CD14-positive monocyte (primary cell): ENCODE results near the gene SMARCAL1. TPM values are rescaled to one million over a fixed set of nuclear protein-coding genes. Genes with fewer than 3 reads are reported as not detected.
A peak's percentile ranks its signal among the peaks of the same experiment; 100 is the strongest.

Experiments used
- DNase-seq, 3 donors: peaks; one replicate each; pipeline ENCODE4 v3.0.0-alpha.2; 2011 to 2022
- H2AFZ ChIP-seq: 2 replicates; pipeline ENCODE4 v1.6.0; 2012; ENCODE audit warnings: mild to moderate bottlenecking, low read depth, low read length, inconsistent platforms; ENCODE audit not compliant: insufficient read depth, poor library complexity, severe bottlenecking
- H3K27ac ChIP-seq, 2 donors: 1 replicate in 1 of 2; 2 replicates in 1 of 2; pipeline ENCODE4 v1.5.1; 2012 to 2013; ENCODE audit warnings: low read length in 2 of 2, control low read depth in 1 of 2, inconsistent platforms in 1 of 2, low read depth in 1 of 2, mild to moderate bottlenecking in 1 of 2
- H3K27me3 ChIP-seq, 2 donors: one replicate each; pipeline versions ENCODE4 v1.6.0 to v1.6.1; 2011 to 2013; ENCODE audit warnings: low read length in 2 of 2; ENCODE audit not compliant: control insufficient read depth in 2 of 2, insufficient read depth in 2 of 2
- H3K36me3 ChIP-seq, 2 donors: replicated peaks in 1 of 2; 1 replicate in 1 of 2; 2 replicates in 1 of 2; pipeline versions ENCODE4 v1.5.1 to v1.6.1; 2012 to 2013; ENCODE audit warnings: low read length in 2 of 2, control low read depth in 1 of 2, inconsistent platforms in 1 of 2, mild to moderate bottlenecking in 1 of 2; ENCODE audit not compliant: insufficient read depth in 2 of 2, control insufficient read depth in 1 of 2
- H3K4me1 ChIP-seq, 2 donors: 1 replicate in 1 of 2; 2 replicates in 1 of 2; pipeline versions ENCODE4 v1.5.1 to v1.6.1; 2012 to 2013; ENCODE audit warnings: low read length in 2 of 2, control low read depth in 1 of 2, inconsistent platforms in 1 of 2, mild to moderate bottlenecking in 1 of 2, moderate library complexity in 1 of 2; ENCODE audit not compliant: insufficient read depth in 2 of 2, control insufficient read depth in 1 of 2
- H3K4me2 ChIP-seq: replicated peaks from 2 replicates; pipeline ENCODE3; 2012; ENCODE audit warnings: low read length, moderate library complexity, mild to moderate bottlenecking; ENCODE audit not compliant: poor library complexity, severe bottlenecking; ENCODE audit errors: extremely low read depth
- H3K4me3 ChIP-seq, 3 experiments: fragments of 200-600 bp in 1 of 3; sonication (generic) in 1 of 3; replicated peaks in 1 of 3; 1 replicate in 2 of 3; 2 replicates in 1 of 3; pipeline ENCODE4 v1.5.1; 2011 to 2013; ENCODE audit warnings: low read length in 3 of 3, mild to moderate bottlenecking in 3 of 3, control low read depth in 2 of 3, low read depth in 2 of 3, inconsistent platforms in 1 of 3, moderate library complexity in 1 of 3
- H3K79me2 ChIP-seq: 2 replicates; pipeline ENCODE4 v1.6.0; 2012; ENCODE audit warnings: mild to moderate bottlenecking, control low read depth, inconsistent platforms, low read length, moderate library complexity; ENCODE audit not compliant: insufficient read depth
- H3K9ac ChIP-seq: 2 replicates; pipeline ENCODE4 v1.6.0; 2017; ENCODE audit warnings: low read length, mild to moderate bottlenecking; ENCODE audit not compliant: insufficient read depth, poor library complexity, severe bottlenecking
- H3K9me3 ChIP-seq, 2 donors: replicated peaks in 1 of 2; 1 replicate in 1 of 2; 2 replicates in 1 of 2; pipeline versions ENCODE4 v1.5.1 to v1.6.1; 2012 to 2013; ENCODE audit warnings: low read length in 2 of 2, control low read depth in 1 of 2; ENCODE audit not compliant: control insufficient read depth in 1 of 2, insufficient read depth in 1 of 2
- H4K20me1 ChIP-seq: 2 replicates; pipeline ENCODE4 v1.6.0; 2012; ENCODE audit warnings: mild to moderate bottlenecking, low read length, control low read depth, moderate library complexity; ENCODE audit not compliant: insufficient read depth
- H3K27ac Mint-ChIP-seq, 7 donors: one replicate each; pipeline ENCODE4 v1.8.0; 2020; ENCODE audit warnings: mild to moderate bottlenecking in 7 of 7, mixed read lengths in 7 of 7, moderate library complexity in 6 of 7, inconsistent platforms in 2 of 7
- H3K27me3 Mint-ChIP-seq, 3 donors: one replicate each; pipeline ENCODE4 v1.8.0; 2021 to 2022; ENCODE audit warnings: low read depth in 3 of 3, mild to moderate bottlenecking in 3 of 3, mixed read lengths in 3 of 3, moderate library complexity in 3 of 3, inconsistent platforms in 1 of 3
- H3K36me3 Mint-ChIP-seq, 2 donors: one replicate each; pipeline ENCODE4 v1.8.0; 2020; ENCODE audit warnings: mixed read lengths in 2 of 2, inconsistent platforms in 1 of 2, mild to moderate bottlenecking in 1 of 2
- H3K4me1 Mint-ChIP-seq: one replicate; pipeline ENCODE4 v1.8.0; 2020; ENCODE audit warnings: mild to moderate bottlenecking, mixed read lengths
- H3K4me3 Mint-ChIP-seq, 2 donors: one replicate each; pipeline ENCODE4 v1.8.0; 2020; ENCODE audit warnings: mild to moderate bottlenecking in 2 of 2, mixed read lengths in 2 of 2, moderate library complexity in 1 of 2
- H3K9me3 Mint-ChIP-seq, 7 donors: one replicate each; pipeline ENCODE4 v1.8.0; 2020 to 2022; ENCODE audit warnings: mixed read lengths in 7 of 7, mild to moderate bottlenecking in 6 of 7, moderate library complexity in 6 of 7, inconsistent platforms in 2 of 7
- WGBS: methylation state at CpG from one replicate; pipeline ENCODE4 v1.1.5; 2013; ENCODE audit warnings: missing lambda C conversion rate; ENCODE audit not compliant: insufficient coverage; 5-methylcytosine and 5-hydroxymethylcytosine counted together
- intact Hi-C, 2 donors: fragments of 100-400 bp; cut with micrococcal nuclease; formaldehyde crosslinking; loops; one replicate each; pipeline versions ENCODE4 v1.15.0 to v1.15.1; 2023
- polyA plus RNA-seq, 3 donors: library from polyadenylated mRNA; depleted of rRNA in 1 of 3; unstranded in 2 of 3; stranded (reverse) in 1 of 3; fragments of 300-500 nt in 2 of 3; fragments of >200 nt in 1 of 3; fragmentation: Illumina TruSeq in 2 of 3; gene quantifications; 1 replicate in 2 of 3; 2 replicates in 1 of 3; pipeline ENCODE4 v1.2.3, GENCODE V29; 2012 to 2021
- TF ChIP-seq, protein P1 (sequence below): fragments of 200-600 bp; IDR thresholded peaks from one replicate; pipeline ENCODE4 v1.8.0; 2022; ENCODE audit warnings: antibody characterized with exemption, mild to moderate bottlenecking

The SMARCAL1 gene
- polyA plus RNA-seq, 3 donors = 10.5 to 13.3 (median 11.5) TPM

DNA sequence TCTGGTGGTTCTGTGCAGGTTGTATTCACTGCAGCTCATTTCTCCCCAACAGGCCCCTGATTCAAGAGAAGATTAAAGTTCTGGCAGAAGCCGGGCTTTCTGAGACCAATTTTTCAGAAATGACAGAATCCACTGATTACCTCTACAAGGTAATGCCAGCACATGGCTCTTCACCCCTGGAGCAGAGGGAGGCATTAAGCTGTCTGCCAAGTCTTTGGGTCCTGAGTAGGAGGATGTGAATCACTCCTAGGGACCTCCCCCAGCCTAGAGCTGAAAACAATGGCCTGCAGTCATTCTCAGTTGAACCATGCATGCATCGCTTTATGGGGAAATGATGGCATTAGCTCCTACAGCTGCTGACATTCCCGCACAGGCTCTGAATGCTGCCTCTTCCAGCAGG, 65.9 kb downstream of the SMARCAL1 start:
- H3K36me3 ChIP-seq = peaks cover 6 to 33% of the 10 kb centered on the region in 2 donors
- TF ChIP-seq, protein P1, sequence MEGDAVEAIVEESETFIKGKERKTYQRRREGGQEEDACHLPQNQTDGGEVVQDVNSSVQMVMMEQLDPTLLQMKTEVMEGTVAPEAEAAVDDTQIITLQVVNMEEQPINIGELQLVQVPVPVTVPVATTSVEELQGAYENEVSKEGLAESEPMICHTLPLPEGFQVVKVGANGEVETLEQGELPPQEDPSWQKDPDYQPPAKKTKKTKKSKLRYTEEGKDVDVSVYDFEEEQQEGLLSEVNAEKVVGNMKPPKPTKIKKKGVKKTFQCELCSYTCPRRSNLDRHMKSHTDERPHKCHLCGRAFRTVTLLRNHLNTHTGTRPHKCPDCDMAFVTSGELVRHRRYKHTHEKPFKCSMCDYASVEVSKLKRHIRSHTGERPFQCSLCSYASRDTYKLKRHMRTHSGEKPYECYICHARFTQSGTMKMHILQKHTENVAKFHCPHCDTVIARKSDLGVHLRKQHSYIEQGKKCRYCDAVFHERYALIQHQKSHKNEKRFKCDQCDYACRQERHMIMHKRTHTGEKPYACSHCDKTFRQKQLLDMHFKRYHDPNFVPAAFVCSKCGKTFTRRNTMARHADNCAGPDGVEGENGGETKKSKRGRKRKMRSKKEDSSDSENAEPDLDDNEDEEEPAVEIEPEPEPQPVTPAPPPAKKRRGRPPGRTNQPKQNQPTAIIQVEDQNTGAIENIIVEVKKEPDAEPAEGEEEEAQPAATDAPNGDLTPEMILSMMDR = no peak
- Mint-ChIP-seq H3K27ac (peak overlapping the region; percentile 66 to 91 (median 87)), H3K27me3 (no peaks in the 10 kb centered on the region), H3K4me1 (peaks cover 40% of the 10 kb centered on the region), H3K9me3 (no peaks in the 10 kb centered on the region), H3K36me3 (peaks cover 37 to 50% of the 10 kb centered on the region in 2 donors), H3K4me3 (no peak overlapping the region)
- H3K79me2 ChIP-seq = no peaks in the 10 kb centered on the region
- peak in 1 of 3 donors; percentile 29 for DNase-seq
- no peaks in the 10 kb centered on the region for H3K27me3 ChIP-seq
- no peak overlapping the region for H3K9ac ChIP-seq
- intact Hi-C loops = no loop called here
- peak overlapping the region in 1 of 2 donors; percentile 76 for H3K27ac ChIP-seq
- H3K4me1 ChIP-seq = peaks cover 42 to 45% of the 10 kb centered on the region in 2 donors
- H3K4me3 ChIP-seq = peak overlapping the region in 1 of 3 experiments; percentile 15
- 100% methylated on average over 1 of the region's 3 CpGs for WGBS
- peak overlapping the region; percentile 27 for H3K4me2 ChIP-seq
- no peak overlapping the region for H2AFZ ChIP-seq
- no peaks in the 10 kb centered on the region for H4K20me1 ChIP-seq
- H3K9me3 ChIP-seq = no peaks in the 10 kb centered on the region

DNA sequence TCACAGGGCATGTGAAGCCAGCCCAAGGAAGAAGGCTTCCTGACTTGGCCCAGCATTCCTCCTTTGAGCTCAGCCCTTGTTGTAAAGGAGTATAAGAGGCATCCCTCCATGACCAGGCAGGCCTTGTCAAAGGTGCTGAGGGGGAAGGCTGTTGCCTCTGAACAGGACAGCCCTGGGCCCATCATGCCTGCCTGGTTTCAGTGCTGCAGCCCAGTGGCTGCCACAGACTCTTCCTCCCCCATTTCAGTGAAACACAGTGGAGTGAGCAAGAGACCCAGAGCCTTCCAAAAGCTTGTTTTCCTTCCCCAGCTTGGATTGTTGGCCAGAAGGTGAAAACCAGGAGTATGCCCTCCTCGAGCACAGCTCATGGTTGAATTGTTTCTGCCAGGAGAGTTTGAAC, 66.5 kb downstream of the SMARCAL1 start:
- H3K4me3 Mint-ChIP-seq = no peak overlapping the region
- Histone ChIP-seq H2AFZ (no peak overlapping the region), H3K27ac (no peak overlapping the region), H3K4me3 (no peak overlapping the region), H3K79me2 (no peaks in the 10 kb centered on the region), H3K27me3 (no peaks in the 10 kb centered on the region), H3K9me3 (no peaks in the 10 kb centered on the region), H3K36me3 (peaks cover 6 to 34% of the 10 kb centered on the region in 2 donors), H3K9ac (no peak overlapping the region), H3K4me2 (no peak overlapping the region), H3K4me1 (peaks cover 45% of the 10 kb centered on the region in 2 donors), H4K20me1 (no peaks in the 10 kb centered on the region)
- H3K4me1 Mint-ChIP-seq = peaks cover 40% of the 10 kb centered on the region
- intact Hi-C loops = no loop called here
- TF ChIP-seq, protein P1 = no peak
- 100% methylated on average over 1 of the region's 1 CpG for WGBS
- peak overlapping the region in 1 of 7 donors; percentile 45 for H3K27ac Mint-ChIP-seq
- peaks cover 36 to 48% of the 10 kb centered on the region in 2 donors for H3K36me3 Mint-ChIP-seq
- no peaks in the 10 kb centered on the region for H3K9me3 Mint-ChIP-seq
- DNase-seq = no peak
- H3K27me3 Mint-ChIP-seq = no peaks in the 10 kb centered on the region
